ENCODE results near the gene CDYL2.

The CDYL2 gene, protein sequence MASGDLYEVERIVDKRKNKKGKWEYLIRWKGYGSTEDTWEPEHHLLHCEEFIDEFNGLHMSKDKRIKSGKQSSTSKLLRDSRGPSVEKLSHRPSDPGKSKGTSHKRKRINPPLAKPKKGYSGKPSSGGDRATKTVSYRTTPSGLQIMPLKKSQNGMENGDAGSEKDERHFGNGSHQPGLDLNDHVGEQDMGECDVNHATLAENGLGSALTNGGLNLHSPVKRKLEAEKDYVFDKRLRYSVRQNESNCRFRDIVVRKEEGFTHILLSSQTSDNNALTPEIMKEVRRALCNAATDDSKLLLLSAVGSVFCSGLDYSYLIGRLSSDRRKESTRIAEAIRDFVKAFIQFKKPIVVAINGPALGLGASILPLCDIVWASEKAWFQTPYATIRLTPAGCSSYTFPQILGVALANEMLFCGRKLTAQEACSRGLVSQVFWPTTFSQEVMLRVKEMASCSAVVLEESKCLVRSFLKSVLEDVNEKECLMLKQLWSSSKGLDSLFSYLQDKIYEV

DNA sequence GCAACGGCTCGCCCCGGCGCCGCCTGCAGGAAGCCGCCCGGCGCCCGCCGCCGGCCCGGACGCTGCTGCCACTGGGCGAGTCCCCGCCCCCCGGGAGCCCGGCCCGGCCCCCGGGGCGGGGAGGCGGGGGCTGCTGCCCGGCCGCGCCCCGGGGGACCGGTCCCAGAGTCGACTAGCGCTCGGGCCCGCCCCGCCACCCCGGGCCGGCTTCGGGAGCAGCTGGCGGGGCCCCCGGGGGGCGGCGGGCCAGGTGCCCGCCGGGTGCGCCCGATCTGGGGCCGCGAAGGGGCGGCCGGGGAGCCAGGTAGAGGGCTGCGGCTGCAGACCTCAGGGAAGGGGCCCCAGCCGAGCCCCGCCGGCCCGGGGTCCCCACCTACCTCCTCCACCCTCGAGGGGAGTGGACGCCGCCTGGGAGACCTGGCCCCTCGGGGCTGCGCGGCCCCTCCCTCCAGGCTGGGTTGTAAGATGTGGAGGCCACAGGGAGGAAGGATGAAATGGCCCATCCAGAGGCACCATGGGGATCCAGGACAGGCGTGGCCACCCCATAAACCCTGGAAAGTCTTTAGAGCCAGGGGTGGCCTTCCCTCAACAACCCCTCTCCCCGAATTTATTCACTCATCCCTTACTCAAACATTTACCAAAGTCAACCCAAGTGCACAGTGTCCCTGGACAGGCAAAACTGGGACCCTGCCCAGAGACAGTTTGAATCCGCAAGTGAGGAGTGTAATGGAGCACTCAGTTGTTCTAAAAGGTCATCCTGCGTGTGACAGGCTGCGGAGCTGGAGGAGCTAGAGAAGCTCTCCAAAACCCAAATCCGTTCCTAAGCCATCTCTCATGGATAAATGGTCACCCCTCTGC is at the start of gene CDYL2:
Gene CDYL2 (minus strand): TSS at position 73 of the 858 bp plus-strand sequence. CDS start 425 bp downstream, outside the sequence.
- Mint-ChIP-seq H3K4me1 (ENCODE audit: low read depth) (peaks cover 23% of the 10 kb centered on the region), H3K4me3 (peak within 1 kb of the TSS; percentile 99), H3K27me3 (peaks cover 18% of the 10 kb centered on the region), H3K36me3 (ENCODE audit: low read depth) (peaks cover 8% of the 10 kb centered on the region), H3K27ac (peak within 1 kb of the TSS; percentile 85), H3K9me3 (no peaks in the 10 kb centered on the region)
- intact Hi-C loops (cut with micrococcal nuclease) = loop anchor here (5.0 kb wide), 2 partner anchors 262 to 277 kb away; partner anchors contain the start of gene DYNLRB2

DNA sequence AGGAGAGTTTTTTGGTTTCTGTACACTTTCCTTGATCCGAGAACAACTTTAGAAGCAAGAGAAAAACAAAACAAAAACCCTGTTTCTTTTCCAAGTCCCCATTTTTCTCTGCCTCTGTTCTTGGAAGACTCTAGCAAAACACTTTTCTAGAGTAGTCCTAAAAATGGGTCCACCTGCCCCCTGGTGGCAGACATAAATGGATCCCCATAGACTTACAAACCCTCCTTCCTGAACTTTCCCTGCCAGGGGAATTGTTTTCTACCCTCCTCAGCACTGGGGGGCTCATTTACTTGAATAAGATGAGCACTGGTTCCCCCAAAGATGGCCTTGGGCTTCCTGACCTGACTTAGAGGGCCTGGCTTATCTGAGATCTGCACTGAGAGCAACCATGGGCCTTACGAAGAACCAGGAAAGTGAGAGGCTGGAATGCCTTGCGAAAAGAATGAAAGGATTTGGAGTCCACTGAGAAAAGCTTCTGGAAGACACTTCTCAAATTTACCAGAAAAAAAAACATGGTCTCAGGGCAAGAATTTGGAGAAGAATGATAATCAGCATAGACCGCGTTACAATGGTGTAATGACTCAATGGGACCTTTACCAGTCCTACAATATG is 48.0 kb upstream of the CDYL2 start:
- no peaks in the 10 kb centered on the region for H3K9me3 Mint-ChIP-seq
- H3K36me3 Mint-ChIP-seq (ENCODE audit: low read depth) = no peaks in the 10 kb centered on the region
- H3K4me1 Mint-ChIP-seq (ENCODE audit: low read depth) = no peaks in the 10 kb centered on the region
- no peak overlapping the region for H3K27ac Mint-ChIP-seq
- intact Hi-C loops (cut with micrococcal nuclease) = no loop called here
- no peaks in the 10 kb centered on the region for H3K27me3 Mint-ChIP-seq
- no peak overlapping the region for H3K4me3 Mint-ChIP-seq

DNA sequence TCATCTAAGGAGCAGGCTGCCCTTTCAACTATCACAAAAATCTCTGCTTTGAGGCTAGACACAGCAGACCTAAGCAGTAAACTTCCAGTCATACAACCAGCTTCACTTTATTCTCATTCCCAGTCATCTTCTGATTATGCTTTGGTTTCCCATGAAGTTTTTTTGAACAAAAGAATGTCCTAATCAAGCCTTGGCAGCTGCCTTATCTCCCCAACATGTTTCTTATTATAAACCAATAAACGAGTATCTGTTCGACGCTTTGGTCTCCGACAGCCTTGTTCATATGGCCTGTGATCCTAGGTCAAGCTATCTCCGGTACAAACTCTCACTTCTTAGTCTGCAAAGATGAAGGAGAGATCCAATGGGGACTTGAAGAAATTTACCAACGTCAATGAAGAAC is 47.4 kb upstream of the CDYL2 start:
- no peak overlapping the region for H3K27ac Mint-ChIP-seq
- H3K4me1 Mint-ChIP-seq (ENCODE audit: low read depth) = no peaks in the 10 kb centered on the region
- no peaks in the 10 kb centered on the region for H3K36me3 Mint-ChIP-seq (ENCODE audit: low read depth)
- H3K27me3 Mint-ChIP-seq = no peaks in the 10 kb centered on the region
- H3K4me3 Mint-ChIP-seq = no peak overlapping the region
- intact Hi-C loops (cut with micrococcal nuclease) = no loop called here
- H3K9me3 Mint-ChIP-seq = no peaks in the 10 kb centered on the region

DNA sequence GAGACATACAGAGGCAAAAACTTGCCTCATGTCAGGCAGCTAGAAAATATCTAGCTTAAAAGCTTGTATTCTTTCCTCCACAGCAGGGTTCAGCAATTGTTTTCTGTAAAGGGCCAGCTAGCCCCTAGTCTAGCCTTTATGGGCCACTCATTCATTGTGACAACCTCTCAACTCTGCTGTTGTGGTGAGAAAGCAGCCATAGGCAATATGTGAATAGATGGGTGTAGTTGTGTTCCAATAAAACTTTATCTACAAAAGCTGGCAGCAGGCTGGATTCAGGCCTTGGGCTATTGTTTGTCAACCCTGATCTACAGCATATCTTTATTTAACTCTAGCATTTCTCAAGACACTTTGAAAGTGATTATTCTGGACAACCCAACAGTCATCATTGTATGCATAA is 46.4 kb upstream of the CDYL2 start:
- H3K27ac Mint-ChIP-seq = no peak overlapping the region
- H3K9me3 Mint-ChIP-seq = no peaks in the 10 kb centered on the region
- no peaks in the 10 kb centered on the region for H3K4me1 Mint-ChIP-seq (ENCODE audit: low read depth)
- no peak overlapping the region for H3K4me3 Mint-ChIP-seq
- H3K27me3 Mint-ChIP-seq = no peaks in the 10 kb centered on the region
- H3K36me3 Mint-ChIP-seq (ENCODE audit: low read depth) = no peaks in the 10 kb centered on the region
- intact Hi-C loops (cut with micrococcal nuclease) = no loop called here

DNA sequence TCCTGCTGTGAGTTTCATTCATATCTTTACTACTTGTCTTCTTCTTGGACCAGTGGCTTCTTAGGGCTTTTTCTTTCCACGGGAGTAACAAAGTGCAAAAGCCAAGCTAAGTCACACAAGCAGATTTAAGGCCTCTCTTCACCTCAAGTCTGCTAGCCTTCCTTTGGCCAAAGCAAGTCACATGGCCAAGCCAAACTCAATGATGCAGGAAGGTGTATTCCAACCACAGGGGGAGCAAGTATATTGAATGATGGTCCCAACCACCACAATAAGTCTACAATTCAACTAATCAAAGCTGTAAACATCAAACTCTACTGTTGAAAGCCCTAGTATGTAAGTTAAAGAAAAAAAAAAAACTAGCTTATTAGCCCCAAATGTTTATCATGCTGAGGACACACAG is 44.5 kb upstream of the CDYL2 start:
- H3K27me3 Mint-ChIP-seq = no peaks in the 10 kb centered on the region
- no peak overlapping the region for H3K27ac Mint-ChIP-seq
- no peaks in the 10 kb centered on the region for H3K36me3 Mint-ChIP-seq (ENCODE audit: low read depth)
- intact Hi-C loops (cut with micrococcal nuclease) = no loop called here
- H3K4me1 Mint-ChIP-seq (ENCODE audit: low read depth) = no peaks in the 10 kb centered on the region
- peaks cover 7% of the 10 kb centered on the region for H3K9me3 Mint-ChIP-seq
- no peak overlapping the region for H3K4me3 Mint-ChIP-seq

DNA sequence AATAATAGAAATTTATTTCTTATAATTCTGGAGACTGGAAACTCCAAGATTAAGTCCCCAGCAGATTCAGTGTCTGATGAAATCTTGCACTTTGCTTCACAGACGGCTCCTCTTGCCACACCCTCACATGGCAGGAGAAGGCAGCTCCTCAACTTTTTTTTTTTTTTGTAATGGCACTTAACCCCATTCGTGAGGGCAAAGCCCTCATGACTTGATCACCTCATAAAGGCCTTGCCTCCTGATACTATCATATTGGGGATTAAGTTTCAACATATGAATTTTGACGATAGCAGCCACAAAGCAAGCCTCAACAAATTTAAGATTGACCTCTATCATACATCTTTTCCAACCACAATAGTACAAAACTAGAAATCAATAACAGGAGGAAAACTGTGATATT is 42.3 kb upstream of the CDYL2 start:
- Mint-ChIP-seq H3K36me3 (ENCODE audit: low read depth) (no peaks in the 10 kb centered on the region), H3K4me3 (no peak overlapping the region), H3K27me3 (peaks cover 2% of the 10 kb centered on the region), H3K9me3 (peaks cover 28% of the 10 kb centered on the region), H3K4me1 (ENCODE audit: low read depth) (no peaks in the 10 kb centered on the region), H3K27ac (no peak overlapping the region)
- intact Hi-C loops (cut with micrococcal nuclease) = no loop called here

DNA sequence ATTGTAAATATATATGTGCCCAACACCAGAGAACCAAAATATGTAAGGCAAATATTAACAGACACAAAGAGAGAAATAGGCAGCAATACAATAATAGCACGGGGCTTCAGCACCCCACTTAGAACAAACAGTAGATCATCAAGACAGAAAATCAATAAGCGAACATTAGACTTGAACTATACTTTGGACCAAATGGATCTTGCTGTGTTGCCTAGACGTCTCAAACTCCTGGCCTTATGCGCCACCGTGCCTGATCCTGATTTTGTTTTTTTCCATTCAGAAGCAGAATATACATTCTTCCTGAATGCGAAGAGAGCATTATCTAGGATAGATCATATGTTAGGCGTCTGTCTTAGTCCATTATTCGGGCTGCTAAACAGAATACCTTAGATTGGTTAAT is 41.9 kb upstream of the CDYL2 start:
- Mint-ChIP-seq H3K27me3 (peaks cover 3% of the 10 kb centered on the region), H3K27ac (no peak overlapping the region)

DNA sequence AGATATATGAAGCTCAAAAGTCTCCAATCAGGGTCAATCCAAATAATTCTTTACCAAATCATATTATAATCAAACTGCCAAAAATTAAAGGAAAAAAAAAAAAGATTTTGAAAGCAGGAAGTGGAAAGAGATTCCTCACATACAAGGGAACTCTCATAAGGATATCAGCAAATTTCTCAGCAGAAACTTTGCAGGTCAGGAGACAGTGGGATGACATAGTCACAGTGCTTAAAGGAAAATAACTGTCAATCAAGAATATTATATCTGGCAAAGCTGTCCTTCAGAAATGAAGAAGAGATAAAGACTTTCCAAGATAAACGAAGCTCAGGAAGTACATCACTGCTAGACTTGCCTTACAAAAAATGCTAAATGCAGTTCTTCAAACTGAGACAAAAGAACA is 40.0 kb upstream of the CDYL2 start:
- H3K9me3 Mint-ChIP-seq = peaks cover 40% of the 10 kb centered on the region
- no peaks in the 10 kb centered on the region for H3K4me1 Mint-ChIP-seq (ENCODE audit: low read depth)
- peaks cover 3% of the 10 kb centered on the region for H3K27me3 Mint-ChIP-seq
- intact Hi-C loops (cut with micrococcal nuclease) = no loop called here
- no peaks in the 10 kb centered on the region for H3K36me3 Mint-ChIP-seq (ENCODE audit: low read depth)
- H3K4me3 Mint-ChIP-seq = no peak overlapping the region
- H3K27ac Mint-ChIP-seq = no peak overlapping the region

More for the DNA sequence above, 41.9 kb upstream of the CDYL2 start:
- intact Hi-C loops (cut with micrococcal nuclease) = no loop called here
- no peaks in the 10 kb centered on the region for H3K36me3 Mint-ChIP-seq (ENCODE audit: low read depth)
- H3K9me3 Mint-ChIP-seq = peaks cover 32% of the 10 kb centered on the region
- no peaks in the 10 kb centered on the region for H3K4me1 Mint-ChIP-seq (ENCODE audit: low read depth)
- no peak overlapping the region for H3K4me3 Mint-ChIP-seq

DNA sequence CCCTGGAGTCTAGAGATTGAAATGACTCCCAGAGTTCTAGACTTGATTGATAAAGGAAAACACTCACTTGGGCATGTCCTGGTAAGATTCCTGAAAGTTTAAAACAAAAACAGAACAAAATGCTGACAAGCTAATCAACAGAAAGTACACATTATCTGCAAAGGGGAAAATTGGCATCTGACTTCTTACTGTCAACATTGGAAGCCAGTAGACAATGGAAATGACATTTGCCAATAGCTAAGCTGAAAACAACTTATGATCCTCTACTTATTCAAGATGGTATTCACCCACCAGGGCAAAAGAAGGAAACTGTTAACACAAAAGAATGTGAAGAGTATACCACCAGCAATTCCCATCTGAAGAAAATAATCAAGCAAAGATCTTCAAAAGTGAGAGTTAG is 36.8 kb upstream of the CDYL2 start:
- intact Hi-C loops (cut with micrococcal nuclease) = no loop called here
- Mint-ChIP-seq H3K4me1 (ENCODE audit: low read depth) (no peaks in the 10 kb centered on the region), H3K27me3 (peaks cover 9% of the 10 kb centered on the region), H3K4me3 (no peak overlapping the region), H3K27ac (no peak overlapping the region), H3K36me3 (ENCODE audit: low read depth) (no peaks in the 10 kb centered on the region), H3K9me3 (peaks cover 40% of the 10 kb centered on the region)

DNA sequence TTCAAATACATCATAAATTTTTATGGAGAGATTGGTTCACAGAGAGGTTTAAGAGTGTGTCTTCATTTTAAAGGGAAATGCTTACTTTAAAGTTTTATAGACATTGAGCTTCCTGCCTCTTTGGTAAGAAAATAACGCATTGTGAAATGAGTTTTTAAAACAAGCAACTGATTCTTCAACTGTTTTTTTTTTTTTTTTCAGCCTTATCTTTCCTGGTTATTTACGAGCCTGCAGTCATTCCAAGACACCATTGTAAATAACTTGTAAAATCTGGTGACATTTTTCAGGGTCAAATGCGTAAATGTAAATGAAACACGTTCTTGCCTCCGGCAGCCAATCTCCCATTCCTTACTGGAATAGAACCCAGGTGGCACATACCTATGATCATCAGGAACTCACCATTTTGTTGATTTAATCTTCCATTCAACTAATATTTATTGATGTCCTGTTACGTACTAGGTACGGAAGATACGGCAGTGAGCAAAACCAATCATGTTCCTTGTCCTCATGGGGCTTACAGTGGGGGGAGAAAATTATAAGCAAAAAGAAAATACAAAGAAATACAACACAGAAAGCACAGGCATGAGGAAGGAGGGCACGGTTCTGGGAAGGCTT is 33.2 kb upstream of the CDYL2 start:
- Mint-ChIP-seq H3K27ac (no peak overlapping the region), H3K27me3 (peaks cover 8% of the 10 kb centered on the region), H3K36me3 (ENCODE audit: low read depth) (no peaks in the 10 kb centered on the region), H3K4me3 (no peak overlapping the region), H3K9me3 (peaks cover 23% of the 10 kb centered on the region), H3K4me1 (ENCODE audit: low read depth) (no peaks in the 10 kb centered on the region)
- intact Hi-C loops (cut with micrococcal nuclease) = no loop called here

DNA sequence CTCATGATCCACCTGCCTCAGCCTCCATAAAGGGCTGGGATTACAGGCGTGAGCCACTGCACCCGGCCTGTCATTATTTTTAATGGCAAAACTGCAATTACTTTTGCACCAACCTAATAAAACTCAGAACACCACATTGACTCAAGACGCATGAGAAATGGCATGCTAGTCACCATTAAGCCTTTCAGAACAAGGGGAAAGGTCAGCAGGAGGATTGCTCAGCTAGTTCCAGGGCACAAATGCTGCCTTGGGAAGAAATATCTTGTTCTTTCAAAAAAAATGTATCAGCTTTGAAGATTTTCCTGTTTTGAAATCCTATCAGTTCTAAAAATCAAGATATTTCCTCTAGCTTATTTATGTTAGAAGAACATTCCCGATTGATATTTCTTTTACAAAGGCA is 32.4 kb upstream of the CDYL2 start:
- H3K4me1 Mint-ChIP-seq (ENCODE audit: low read depth) = no peaks in the 10 kb centered on the region
- H3K27me3 Mint-ChIP-seq = peaks cover 8% of the 10 kb centered on the region
- no peak overlapping the region for H3K27ac Mint-ChIP-seq
- intact Hi-C loops (cut with micrococcal nuclease) = no loop called here
- H3K36me3 Mint-ChIP-seq (ENCODE audit: low read depth) = no peaks in the 10 kb centered on the region
- H3K9me3 Mint-ChIP-seq = peaks cover 15% of the 10 kb centered on the region
- H3K4me3 Mint-ChIP-seq = no peak overlapping the region

DNA sequence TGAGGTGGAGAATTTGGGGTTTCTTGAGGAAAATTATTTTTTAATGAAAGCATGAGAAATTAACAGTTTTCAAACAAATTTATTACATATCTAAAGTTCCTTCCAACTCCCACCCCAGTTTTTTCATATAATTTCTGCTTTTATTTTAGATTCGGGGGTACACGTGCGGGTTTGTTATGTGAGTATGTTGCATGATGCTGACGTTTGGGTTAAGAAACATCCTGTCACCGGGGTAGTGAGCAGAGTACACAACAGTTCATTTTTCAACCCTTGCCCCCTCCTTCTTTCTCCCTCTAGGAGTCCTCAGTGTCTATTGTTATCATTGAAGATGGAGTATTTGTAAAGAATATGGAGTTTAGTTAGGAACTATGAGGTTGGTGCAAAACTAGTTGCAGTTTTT is 31.8 kb upstream of the CDYL2 start:
- peaks cover 8% of the 10 kb centered on the region for H3K9me3 Mint-ChIP-seq
- H3K27ac Mint-ChIP-seq = no peak overlapping the region
- peaks cover 6% of the 10 kb centered on the region for H3K27me3 Mint-ChIP-seq
- intact Hi-C loops (cut with micrococcal nuclease) = no loop called here
- no peaks in the 10 kb centered on the region for H3K4me1 Mint-ChIP-seq (ENCODE audit: low read depth)
- no peaks in the 10 kb centered on the region for H3K36me3 Mint-ChIP-seq (ENCODE audit: low read depth)
- H3K4me3 Mint-ChIP-seq = no peak overlapping the region

DNA sequence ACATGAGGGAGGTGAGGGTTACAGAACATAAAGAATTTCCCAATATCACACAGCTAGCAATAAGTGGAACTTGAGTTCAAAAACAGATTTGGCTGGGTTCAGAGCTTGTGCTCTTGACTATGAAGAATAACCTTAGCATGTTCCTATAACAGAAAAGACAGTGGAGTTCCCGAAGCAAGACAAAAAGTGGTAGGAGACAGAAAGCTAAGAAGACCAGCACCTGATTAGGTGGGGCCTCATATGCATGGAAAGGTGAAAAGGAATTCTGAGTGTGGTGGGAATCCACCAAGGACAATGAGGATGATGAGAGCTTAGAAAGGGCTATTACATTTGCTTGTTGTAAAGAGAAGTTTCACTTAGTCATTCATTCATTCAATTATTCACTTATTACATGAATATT is 26.6 kb upstream of the CDYL2 start:
- intact Hi-C loops (cut with micrococcal nuclease) = no loop called here
- no peaks in the 10 kb centered on the region for H3K36me3 Mint-ChIP-seq (ENCODE audit: low read depth)
- H3K4me3 Mint-ChIP-seq = no peak overlapping the region
- no peaks in the 10 kb centered on the region for H3K9me3 Mint-ChIP-seq
- no peak overlapping the region for H3K27ac Mint-ChIP-seq
- H3K27me3 Mint-ChIP-seq = peaks cover 2% of the 10 kb centered on the region
- no peaks in the 10 kb centered on the region for H3K4me1 Mint-ChIP-seq (ENCODE audit: low read depth)
